ENCODE data around the gene ZNF302.
"Not testable (repeated sequence)": the region's sequence is repeated elsewhere in the genome, so short reads cannot be mapped to it uniquely, and the experiment has no call there.

The ZNF302 gene

DNA sequence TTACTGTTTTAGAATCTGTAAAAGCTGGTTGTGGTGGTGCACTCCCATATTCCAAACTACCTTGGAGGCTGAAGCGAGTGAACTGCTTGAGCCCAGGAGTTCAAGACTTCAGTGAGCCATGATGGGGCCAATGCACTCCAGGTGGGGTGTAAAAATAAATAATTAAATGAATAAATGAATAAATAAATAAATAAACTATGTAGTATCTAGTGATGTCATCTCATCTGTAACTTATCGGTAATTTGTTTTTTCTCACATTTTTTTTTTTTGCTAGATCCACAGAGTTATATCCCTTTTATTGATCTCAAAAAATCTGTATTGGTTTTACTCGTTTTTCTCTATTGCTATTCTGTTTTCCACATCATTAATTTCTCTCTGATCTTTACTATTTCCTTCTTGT, 5.5 kb upstream of the ZNF302 start:
- DNase-seq (ENCODE audit: low read depth, low spot score): no peak

- no peak for DNase-seq (ENCODE audit: low read depth, low spot score)
These were observed 3.9 kb upstream of the ZNF302 start for GRCh38 chr19:34673590-34673989.

DNA sequence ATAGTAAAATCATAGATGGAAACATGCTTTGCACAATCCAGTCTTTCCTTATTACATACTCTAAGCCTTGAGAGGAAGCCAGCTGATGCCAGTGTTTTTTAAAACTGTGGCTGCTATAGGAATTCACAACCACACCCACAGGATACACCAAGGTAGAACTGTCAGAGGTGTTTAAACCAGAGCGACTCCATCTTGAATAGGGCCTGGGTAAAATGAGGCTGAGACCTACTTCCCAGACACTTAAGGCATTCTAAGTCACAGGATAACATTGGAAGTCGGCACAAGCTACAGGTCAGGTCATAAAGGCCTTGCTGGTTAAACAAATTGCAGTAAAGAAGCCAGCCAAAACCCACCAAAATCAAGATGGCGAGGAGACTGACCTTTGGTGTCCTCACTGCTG, 2.2 kb upstream of the ZNF302 start:
- no peak for DNase-seq (ENCODE audit: low read depth, low spot score)

DNA sequence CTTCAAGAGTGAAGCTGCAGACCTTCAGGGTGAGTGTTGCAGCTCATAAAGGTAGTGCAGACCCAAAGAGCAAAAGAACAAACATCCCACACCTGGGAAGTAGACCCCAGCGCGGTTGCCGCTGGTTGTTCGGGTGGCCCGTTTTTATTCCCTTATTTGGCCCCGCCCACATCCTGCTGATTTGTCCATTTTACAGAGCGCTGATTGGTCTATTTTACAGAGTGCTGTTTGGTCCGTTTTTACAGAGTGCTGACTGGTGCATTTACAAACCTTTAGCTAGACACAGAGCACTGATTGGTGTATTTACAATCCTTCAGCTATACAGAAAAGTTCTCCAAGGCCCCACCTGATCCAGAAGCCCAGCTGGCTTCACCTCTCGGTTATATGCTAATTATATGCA, 1.6 kb upstream of the ZNF302 start:
- no peak for DNase-seq (ENCODE audit: low read depth, low spot score)

GRCh38 chr19:34676697-34677385, 637 bp upstream of the ZNF302 start, which contains the start of gene SCGB2B2:
Gene SCGB2B2 (minus strand): TSS chr19:34677159. CDS start chr19:34594563, 82,596 bp downstream.
- DNase-seq (ENCODE audit: low read depth, low spot score): peak; percentile 32

GRCh38 chr19:34678085-34678412, 571 bp downstream of the ZNF302 start:
- DNase-seq (ENCODE audit: low read depth, low spot score): no peak

DNA sequence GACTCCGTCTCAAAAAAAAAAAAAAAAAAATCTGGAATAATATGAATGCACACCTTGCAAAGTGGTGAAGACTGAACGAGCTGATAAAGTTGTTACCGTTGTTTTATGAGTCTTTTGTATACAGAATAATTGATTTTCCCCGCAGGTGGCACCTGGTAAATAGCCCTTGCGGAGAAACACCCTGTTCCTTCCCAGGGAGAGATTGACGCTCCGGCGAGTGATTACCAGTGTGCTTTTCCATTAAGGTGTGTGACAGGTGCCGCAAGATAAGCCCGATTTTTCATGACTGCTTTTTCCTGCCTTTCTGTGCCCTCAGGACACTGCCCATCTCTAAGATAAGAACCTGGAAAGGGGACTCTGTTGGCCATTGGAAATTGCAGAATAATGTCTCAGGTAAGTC, 943 bp downstream of the ZNF302 start:
- DNase-seq (ENCODE audit: low read depth, low spot score): no peak

DNA sequence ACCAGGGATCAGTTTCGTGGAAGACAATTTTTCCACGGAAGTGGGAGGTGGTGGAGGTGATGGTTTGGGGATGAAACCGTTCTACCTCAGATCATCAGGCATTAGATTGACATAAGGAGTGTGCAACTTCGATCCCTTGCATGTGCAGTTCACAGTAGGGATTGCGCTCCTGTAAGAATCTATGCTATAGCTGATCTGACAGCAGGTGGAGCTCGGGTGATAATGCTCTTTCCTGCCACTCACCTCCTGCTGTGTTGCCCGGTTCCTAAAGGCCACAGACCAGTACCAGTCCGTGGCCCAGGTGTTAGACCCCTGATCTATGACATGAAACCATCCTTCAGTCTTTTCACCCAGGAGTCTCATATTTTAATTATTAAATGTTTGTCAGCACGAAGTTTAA, 4.0 kb downstream of the ZNF302 start:
- no peak for DNase-seq (ENCODE audit: low read depth, low spot score)

- not testable (repeated sequence) for DNase-seq (ENCODE audit: low read depth, low spot score)
These were observed 7.8 kb downstream of the ZNF302 start for GRCh38 chr19:34685266-34685665.

- DNase-seq (ENCODE audit: low read depth, low spot score): no peak
These were observed 9.0 kb downstream of the ZNF302 start for GRCh38 chr19:34686455-34686854.

GRCh38 chr19:34687348-34687747, 9.9 kb downstream of the ZNF302 start:
- no peak for DNase-seq (ENCODE audit: low read depth, low spot score)

GRCh38 chr19:34688592-34688991, 11.1 kb downstream of the ZNF302 start:
- no peak for DNase-seq (ENCODE audit: low read depth, low spot score)

DNA sequence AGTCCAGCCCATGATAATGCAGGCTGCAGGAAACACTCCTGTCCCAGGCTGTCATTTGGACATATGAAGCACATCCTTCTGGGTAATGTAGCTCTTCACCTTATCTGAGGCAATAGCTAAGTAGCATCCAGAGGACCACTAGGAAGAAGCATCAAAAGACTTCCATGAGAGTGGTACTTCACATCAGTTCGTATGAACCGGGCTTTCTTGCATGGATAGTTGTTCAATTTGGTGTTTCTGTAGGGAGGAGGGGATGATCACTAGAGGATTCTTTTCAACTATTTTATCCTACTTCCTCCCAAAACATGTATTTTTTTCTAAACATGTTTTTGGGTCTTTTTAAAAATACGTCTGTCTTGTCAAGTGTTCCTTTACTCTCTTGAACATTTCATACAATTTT, 12.9 kb downstream of the ZNF302 start:
- no peak for DNase-seq (ENCODE audit: low read depth, low spot score)

DNA sequence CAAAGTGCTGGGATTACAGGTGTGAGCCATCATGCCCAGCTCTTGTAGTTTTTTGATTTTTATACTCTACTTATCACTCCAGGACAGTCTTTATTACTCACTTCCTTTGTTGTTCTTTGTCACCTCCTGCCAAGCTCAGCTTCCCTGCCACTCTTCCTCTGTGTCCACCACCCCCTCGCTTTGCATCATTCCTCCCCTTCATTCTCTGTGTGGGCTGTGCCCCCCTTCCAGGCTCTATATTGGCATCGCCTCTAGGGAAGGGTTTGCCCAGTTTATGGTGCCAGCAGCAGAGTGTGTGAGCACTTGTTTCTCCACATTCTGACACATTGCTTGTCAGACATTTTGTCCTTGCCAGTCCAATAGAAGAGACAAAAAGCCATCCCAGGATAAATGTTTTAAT, 15.1 kb downstream of the ZNF302 start:
- no peak for DNase-seq (ENCODE audit: low read depth, low spot score)

DNA sequence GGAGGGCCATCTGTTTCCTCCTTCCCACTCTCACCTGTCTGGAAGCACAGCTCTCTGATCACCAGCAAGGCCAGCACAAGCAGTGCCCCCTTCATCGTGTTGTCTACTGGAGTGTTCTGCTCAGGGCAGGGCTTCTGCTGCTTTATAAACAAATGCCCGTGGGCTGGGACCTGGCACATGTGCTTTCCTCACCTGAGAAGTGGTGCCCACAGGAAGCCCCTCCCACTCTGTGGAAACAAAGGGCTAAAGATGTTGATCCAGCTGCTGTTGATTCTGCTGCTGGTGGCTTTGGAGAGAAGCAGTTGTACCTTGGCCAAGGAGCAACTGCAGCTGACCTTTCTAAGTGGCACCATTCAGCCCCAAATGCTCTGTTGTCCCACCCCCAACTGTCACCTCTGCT, 30.2 kb downstream of the ZNF302 start:
- DNase-seq (ENCODE audit: low read depth, low spot score): no peak

GRCh38 chr19:34711890-34712289, 34.4 kb downstream of the ZNF302 start:
- DNase-seq (ENCODE audit: low read depth, low spot score): no peak

DNA sequence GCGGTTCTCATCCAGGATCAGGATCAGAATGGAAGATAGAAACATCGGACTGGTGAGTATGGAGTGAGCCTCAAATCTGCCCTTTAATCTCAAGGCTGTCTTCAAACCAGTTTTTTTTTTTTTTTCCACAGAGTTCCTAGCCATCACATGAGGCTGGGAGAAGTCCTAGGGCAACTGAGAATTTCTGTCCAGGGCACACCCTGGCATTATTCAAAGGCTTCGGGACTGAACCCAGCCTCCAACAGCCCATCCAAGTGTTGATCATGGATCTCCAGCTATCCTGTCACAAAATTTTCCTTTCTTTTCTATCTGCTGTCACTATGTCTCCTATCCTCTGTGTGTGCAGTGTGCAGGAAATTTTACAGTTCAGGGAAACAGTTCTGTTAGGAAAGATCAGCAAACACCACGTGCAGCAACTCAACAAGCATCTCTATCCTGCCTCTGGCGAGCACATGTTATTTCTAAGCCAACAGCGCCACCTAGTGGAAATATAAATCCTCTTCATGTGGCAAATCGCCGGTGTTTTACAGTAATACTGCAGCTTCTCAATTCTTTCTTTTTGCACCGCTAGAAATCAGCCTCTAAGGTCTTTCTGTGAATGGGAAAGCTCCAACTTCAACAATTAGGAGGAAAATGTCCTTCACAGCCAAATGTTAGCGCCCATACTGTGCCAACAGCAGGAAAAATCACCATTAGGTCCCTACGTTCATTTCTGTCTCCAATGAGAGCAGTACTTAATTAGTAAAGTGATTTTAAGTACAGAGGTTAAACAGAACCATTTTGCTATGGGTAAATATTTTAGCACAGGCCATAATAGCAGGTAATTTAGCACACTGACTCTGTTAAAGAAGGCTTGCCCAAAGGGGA, 35.1 kb downstream of the ZNF302 start:
- DNase-seq (ENCODE audit: low read depth, low spot score): peak; percentile 17

GRCh38 chr19:34713262-34713637, 35.8 kb downstream of the ZNF302 start:
- DNase-seq (ENCODE audit: low read depth, low spot score): no peak

GRCh38 chr19:34715357-34715756, 37.9 kb downstream of the ZNF302 start:
- no peak for DNase-seq (ENCODE audit: low read depth, low spot score)

DNA sequence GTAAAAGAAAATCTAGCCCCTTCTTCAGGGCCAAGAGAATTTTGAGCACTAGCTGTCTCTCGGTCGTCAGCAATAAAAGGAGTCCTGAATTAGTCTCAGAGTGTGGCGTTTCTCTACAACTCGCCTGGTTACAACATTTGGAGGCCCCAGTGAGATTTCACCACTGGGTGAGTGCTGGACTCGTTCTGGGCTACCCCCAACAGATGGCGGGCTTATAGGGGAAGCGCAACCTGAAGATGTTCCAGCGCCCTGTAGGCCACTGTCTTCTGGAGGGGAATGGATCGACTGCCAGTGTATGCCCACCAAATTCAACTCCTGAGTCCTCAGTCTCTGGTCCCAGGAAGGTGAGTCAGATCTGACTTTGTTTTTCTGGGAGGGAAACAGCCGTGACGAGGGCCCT, 44.9 kb downstream of the ZNF302 start:
- DNase-seq (ENCODE audit: low read depth, low spot score): no peak

DNA sequence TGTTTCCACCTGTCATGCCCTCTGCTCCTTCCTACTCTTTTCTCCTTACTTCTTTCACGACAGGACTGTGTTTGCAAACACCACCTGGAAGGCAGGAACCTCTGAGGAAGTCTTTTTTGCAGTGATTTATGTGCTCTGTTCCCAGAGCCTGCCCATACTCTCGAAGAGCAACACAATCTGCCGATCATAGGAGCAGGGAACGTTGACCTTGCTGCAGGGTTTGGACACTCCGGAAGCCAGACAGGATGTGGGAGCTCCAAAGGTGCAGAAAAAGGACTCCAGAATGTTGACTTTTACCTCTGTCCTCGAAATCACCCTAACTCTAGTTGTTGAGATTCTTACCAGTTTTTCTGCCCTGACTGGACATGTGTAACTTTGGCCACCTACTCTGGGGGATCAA, 47.9 kb downstream of the ZNF302 start:
- DNase-seq (ENCODE audit: low read depth, low spot score): no peak

- DNase-seq (ENCODE audit: low read depth, low spot score): no peak
These were observed 53.7 kb downstream of the ZNF302 start for GRCh38 chr19:34731019-34731829.
